MG63 (cell line): ENCODE data around the gene LRFN3. TPM values are rescaled to one million over a fixed set of nuclear protein-coding genes. Genes with fewer than 3 reads are reported as not detected.
"Not testable (repeated sequence)": the region's sequence is repeated elsewhere in the genome, so short reads cannot be mapped to it uniquely, and the experiment has no call there.

Experiments used
- DNase-seq: peaks from one replicate; pipeline ENCODE4 v3.0.0-alpha.2; 2020
- H3K27me3 ChIP-seq: fragments of 250-450 bp; sonication (Bioruptor Pico); 2 replicates; pipeline ENCODE4 v1.5.1; 2020; ENCODE audit warnings: mild to moderate bottlenecking, moderate library complexity
- H3K36me3 ChIP-seq: fragments of 250-450 bp; sonication (Bioruptor Pico); 2 replicates; pipeline ENCODE4 v1.5.1; 2020; ENCODE audit warnings: mild to moderate bottlenecking, moderate library complexity
- H3K4me3 ChIP-seq: fragments of 250-450 bp; sonication (Bioruptor Pico); 2 replicates; pipeline ENCODE4 v1.5.1; 2020; ENCODE audit warnings: mild to moderate bottlenecking, moderate library complexity
- H3K9me3 ChIP-seq: fragments of 250-450 bp; sonication (Bioruptor Pico); 2 replicates; pipeline ENCODE4 v1.5.1; 2020; ENCODE audit warnings: mild to moderate bottlenecking, moderate library complexity
- total RNA-seq: library from RNA; depleted of rRNA; stranded (reverse); fragments of >200 nt; shearing (Covaris generic); gene quantifications from 2 replicates; pipeline ENCODE4 v1.2.3, GENCODE V29; 2014; ENCODE audit warnings: low replicate concordance

Gene LRFN3
- total RNA-seq, 1 experiment from 2014 or later = 2.9 TPM

- peaks cover 2% of the 10 kb centered on the region for H3K36me3 ChIP-seq
- no peaks in the 10 kb centered on the region for H3K27me3 ChIP-seq
- no peak for DNase-seq
- peak overlapping the region; percentile 4; the same call in 1 of the 2 replicates for H3K4me3 ChIP-seq
- H3K9me3 ChIP-seq = no peaks in the 10 kb centered on the region
These were observed 33.2 kb upstream of the LRFN3 start for GRCh38 chr19:35902870-35903475.

GRCh38 chr19:35903550-35904179, 32.5 kb upstream of the LRFN3 start:
- peak overlapping the region; percentile 4; the same call in 1 of the 2 replicates for H3K4me3 ChIP-seq
- peak; percentile 58 for DNase-seq
- no peaks in the 10 kb centered on the region for H3K27me3 ChIP-seq
- no peaks in the 10 kb centered on the region for H3K9me3 ChIP-seq
- no peaks in the 10 kb centered on the region for H3K36me3 ChIP-seq

- Histone ChIP-seq H3K9me3 (no peaks in the 10 kb centered on the region), H3K27me3 (no peaks in the 10 kb centered on the region), H3K36me3 (no peaks in the 10 kb centered on the region), H3K4me3 (no peak overlapping the region)
- no peak for DNase-seq
These were observed 31.7 kb upstream of the LRFN3 start for GRCh38 chr19:35904311-35905068.

- H3K36me3 ChIP-seq = no peaks in the 10 kb centered on the region
- peak; percentile 38 for DNase-seq
- no peaks in the 10 kb centered on the region for H3K27me3 ChIP-seq
- no peak overlapping the region for H3K4me3 ChIP-seq
- H3K9me3 ChIP-seq = no peaks in the 10 kb centered on the region
These were observed 30.9 kb upstream of the LRFN3 start for GRCh38 chr19:35905178-35905727.

- no peak for DNase-seq
- Histone ChIP-seq H3K27me3 (no peaks in the 10 kb centered on the region), H3K36me3 (no peaks in the 10 kb centered on the region), H3K9me3 (no peaks in the 10 kb centered on the region), H3K4me3 (no peak overlapping the region)
These were observed 28.8 kb upstream of the LRFN3 start for GRCh38 chr19:35907377-35907745.

- H3K36me3 ChIP-seq = no peaks in the 10 kb centered on the region
- H3K27me3 ChIP-seq = no peaks in the 10 kb centered on the region
- no peak for DNase-seq
- no peaks in the 10 kb centered on the region for H3K9me3 ChIP-seq
- no peak within 1 kb of the TSS for H3K4me3 ChIP-seq
These were observed 28.1 kb upstream of the LRFN3 start, which contains the start of gene TYROBP for GRCh38 chr19:35908010-35908441. TYROBP (minus strand) TSS chr19:35908295; CDS start chr19:35908228, 67 bp downstream.

GRCh38 chr19:35908973-35909683, 27.0 kb upstream of the LRFN3 start:
- no peaks in the 10 kb centered on the region for H3K9me3 ChIP-seq
- no peaks in the 10 kb centered on the region for H3K27me3 ChIP-seq
- no peak for DNase-seq
- no peaks in the 10 kb centered on the region for H3K36me3 ChIP-seq
- H3K4me3 ChIP-seq = no peak overlapping the region

GRCh38 chr19:35909684-35910035, 26.5 kb upstream of the LRFN3 start:
- H3K4me3 ChIP-seq = no peak overlapping the region
- no peak for DNase-seq
- no peaks in the 10 kb centered on the region for H3K9me3 ChIP-seq
- H3K27me3 ChIP-seq = no peaks in the 10 kb centered on the region
- H3K36me3 ChIP-seq = no peaks in the 10 kb centered on the region

- not testable (repeated sequence) for H3K4me3 ChIP-seq, H3K36me3 ChIP-seq, DNase-seq, H3K27me3 ChIP-seq, H3K9me3 ChIP-seq
These were observed 25.8 kb upstream of the LRFN3 start for GRCh38 chr19:35910355-35910754.

- Histone ChIP-seq H3K9me3 (no peaks in the 10 kb centered on the region), H3K27me3 (peaks cover 2% of the 10 kb centered on the region; the same call in 1 of the 2 replicates), H3K4me3 (no peak overlapping the region), H3K36me3 (no peaks in the 10 kb centered on the region)
- no peak for DNase-seq
These were observed 25.0 kb upstream of the LRFN3 start for GRCh38 chr19:35911173-35911572.

GRCh38 chr19:35911790-35912189, 24.4 kb upstream of the LRFN3 start:
- no peak overlapping the region for H3K4me3 ChIP-seq
- DNase-seq = peak; percentile 35
- H3K27me3 ChIP-seq = peaks cover 2% of the 10 kb centered on the region; the same call in 1 of the 2 replicates
- H3K9me3 ChIP-seq = no peaks in the 10 kb centered on the region
- no peaks in the 10 kb centered on the region for H3K36me3 ChIP-seq

- no peak overlapping the region for H3K4me3 ChIP-seq
- no peaks in the 10 kb centered on the region for H3K9me3 ChIP-seq
- H3K27me3 ChIP-seq = peaks cover 2% of the 10 kb centered on the region; the same call in 1 of the 2 replicates
- no peak for DNase-seq
- no peaks in the 10 kb centered on the region for H3K36me3 ChIP-seq
These were observed 22.6 kb upstream of the LRFN3 start for GRCh38 chr19:35913589-35913988.

GRCh38 chr19:35915443-35915842, 20.7 kb upstream of the LRFN3 start:
- Histone ChIP-seq H3K36me3 (no peaks in the 10 kb centered on the region), H3K9me3 (no peaks in the 10 kb centered on the region), H3K4me3 (no peak overlapping the region), H3K27me3 (peaks cover 2% of the 10 kb centered on the region; the same call in 1 of the 2 replicates)
- DNase-seq = no peak

- H3K9me3 ChIP-seq = no peaks in the 10 kb centered on the region
- H3K27me3 ChIP-seq = peaks cover 12% of the 10 kb centered on the region
- DNase-seq = no peak
- H3K36me3 ChIP-seq = no peaks in the 10 kb centered on the region
- no peak overlapping the region for H3K4me3 ChIP-seq
These were observed 16.9 kb upstream of the LRFN3 start for GRCh38 chr19:35919306-35919705.

- Histone ChIP-seq H3K27me3 (peaks cover 10% of the 10 kb centered on the region), H3K4me3 (no peak overlapping the region), H3K9me3 (peaks cover 6% of the 10 kb centered on the region; the same call in 1 of the 2 replicates), H3K36me3 (no peaks in the 10 kb centered on the region)
- DNase-seq = no peak
These were observed 15.2 kb upstream of the LRFN3 start for GRCh38 chr19:35921012-35921411.

- Histone ChIP-seq H3K9me3 (peaks cover 8% of the 10 kb centered on the region; the same call in 1 of the 2 replicates), H3K36me3 (no peaks in the 10 kb centered on the region), H3K27me3 (peaks cover 20% of the 10 kb centered on the region), H3K4me3 (no peak overlapping the region)
- no peak for DNase-seq
These were observed 10.7 kb upstream of the LRFN3 start for GRCh38 chr19:35925501-35925900.
